Epidermal melanocyte (primary cell): ENCODE measurements around the gene SNRPB.

Source experiments
- DNase-seq: peaks from one replicate; pipeline ENCODE4 v3.0.0; 2011; ENCODE audit warnings: low spot score; ENCODE audit not compliant: insufficient read length

Gene SNRPB

GRCh38 chr20:2429051-2429450, 41.5 kb downstream of the SNRPB start:
- DNase-seq: no peak

GRCh38 chr20:2421247-2421646, 49.3 kb downstream of the SNRPB start:
- no peak for DNase-seq

- no peak for DNase-seq
These were observed 50.1 kb downstream of the SNRPB start for GRCh38 chr20:2420510-2420909.

- no peak for DNase-seq
These were observed 52.2 kb downstream of the SNRPB start for GRCh38 chr20:2418388-2418787.

GRCh38 chr20:2417213-2417541, 53.4 kb downstream of the SNRPB start:
- no peak for DNase-seq

GRCh38 chr20:2416541-2417212, 53.9 kb downstream of the SNRPB start:
- no peak for DNase-seq
